ENCODE data around the gene MVK.
"Not testable (repeated sequence)": the region's sequence is repeated elsewhere in the genome, so short reads cannot be mapped to it uniquely, and the experiment has no call there.

The MVK gene

DNA sequence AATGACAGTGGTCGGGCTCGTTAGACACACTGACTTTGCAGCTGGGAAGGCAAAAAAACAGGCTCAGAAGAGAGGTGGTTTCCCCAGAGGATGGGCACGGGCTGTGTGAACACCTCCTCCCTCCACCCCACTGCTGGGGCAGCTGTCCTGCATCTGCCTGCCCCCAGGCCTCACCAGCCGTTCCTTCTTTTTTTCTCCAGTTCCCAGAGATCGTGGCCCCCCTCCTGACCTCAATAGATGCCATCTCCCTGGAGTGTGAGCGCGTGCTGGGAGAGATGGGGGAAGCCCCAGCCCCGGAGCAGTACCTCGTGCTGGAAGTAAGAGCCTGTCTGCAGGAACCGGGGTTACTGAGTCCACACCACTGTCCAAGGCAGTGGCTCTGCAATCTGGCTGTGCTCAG, 17.4 kb downstream of the MVK start:
- no peak for DNase-seq (ENCODE audit: low read depth in 3 of 3)

DNA sequence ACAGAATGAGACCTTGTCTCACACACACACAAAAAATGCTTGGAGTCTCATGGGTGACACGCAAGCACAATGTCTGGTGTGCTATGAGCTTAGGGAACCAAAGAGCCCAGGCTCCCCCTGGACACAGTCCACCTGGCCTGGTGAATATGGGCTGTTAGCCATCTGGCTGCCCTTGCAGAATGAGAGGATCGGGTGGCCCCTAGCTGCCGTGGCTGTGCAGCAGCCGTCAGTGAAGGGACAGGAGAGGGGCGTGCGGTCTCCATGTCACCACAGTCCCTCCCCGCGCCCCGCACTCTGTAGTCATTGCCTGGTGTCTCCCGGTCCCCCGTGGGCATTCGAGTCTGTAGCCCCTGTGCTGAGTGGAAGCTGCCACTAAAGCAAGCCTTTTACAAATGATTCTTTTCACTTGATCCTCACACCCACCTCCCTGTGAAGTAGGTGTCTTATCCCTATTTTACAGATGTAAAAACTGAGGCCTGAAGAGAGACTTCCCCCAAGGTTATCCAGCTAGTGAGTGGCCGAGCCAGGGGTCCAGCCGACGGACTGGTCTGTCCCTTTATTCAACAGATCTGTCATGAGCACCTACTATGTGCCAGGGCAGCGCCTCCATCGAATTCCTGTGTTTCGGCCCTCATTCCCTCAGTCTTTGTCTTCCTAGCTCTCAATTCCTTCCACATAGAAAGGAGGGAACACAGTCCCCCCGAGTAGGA, 18.8 kb downstream of the MVK start:
- no peak for DNase-seq (ENCODE audit: low read depth in 3 of 3)

DNA sequence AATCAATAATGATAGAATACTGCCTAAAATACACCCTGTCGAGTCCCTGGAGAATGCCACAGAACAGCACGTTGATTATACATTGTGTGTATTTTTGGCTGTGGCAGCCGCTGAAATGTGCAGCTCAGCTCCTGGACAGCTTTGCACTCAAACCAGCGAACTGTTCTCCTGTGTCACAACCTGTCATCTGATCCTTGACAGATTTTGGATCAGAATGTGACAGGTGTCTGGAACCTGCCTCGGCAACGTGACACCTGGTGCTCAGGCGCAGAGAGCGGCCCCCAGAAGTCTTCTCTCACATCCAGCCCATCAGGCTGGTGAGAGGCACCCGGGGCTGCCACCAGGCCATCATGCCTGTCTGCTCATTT, 19.3 kb downstream of the MVK start:
- no peak for DNase-seq (ENCODE audit: low read depth in 3 of 3)

DNA sequence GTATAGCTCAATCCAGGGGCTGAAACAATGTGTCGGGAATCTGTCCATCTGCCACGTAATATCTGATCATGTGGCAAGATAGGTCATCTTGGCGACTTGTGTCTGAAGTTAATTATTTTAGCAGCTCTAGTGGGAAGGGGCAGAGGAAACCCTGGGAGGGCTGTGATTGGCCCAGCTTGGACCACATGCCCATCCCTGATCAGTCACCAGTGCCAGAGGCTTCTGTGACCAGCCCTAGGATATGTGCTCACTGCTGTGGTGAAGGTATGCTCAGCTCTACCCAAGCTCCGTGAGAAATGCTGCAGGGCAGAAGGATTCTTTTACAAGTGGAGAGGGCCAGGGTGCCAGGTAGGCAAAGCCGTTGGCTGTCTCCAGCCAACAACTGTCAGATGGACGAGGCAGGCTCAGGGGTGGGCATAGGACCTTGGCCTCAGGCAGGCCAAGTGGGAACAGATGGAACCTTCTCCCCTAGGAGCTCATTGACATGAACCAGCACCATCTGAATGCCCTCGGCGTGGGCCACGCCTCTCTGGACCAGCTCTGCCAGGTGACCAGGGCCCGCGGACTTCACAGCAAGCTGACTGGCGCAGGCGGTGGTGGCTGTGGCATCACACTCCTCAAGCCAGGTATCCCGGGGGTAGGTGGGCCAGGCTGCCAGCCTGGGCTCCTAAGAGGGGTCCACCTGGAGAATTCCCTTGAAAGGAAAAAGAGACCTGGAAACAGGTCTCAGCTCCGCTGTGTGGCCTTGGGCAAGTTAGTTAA, 21.1 kb downstream of the MVK start:
- no peak for DNase-seq (ENCODE audit: low read depth in 3 of 3)

DNA sequence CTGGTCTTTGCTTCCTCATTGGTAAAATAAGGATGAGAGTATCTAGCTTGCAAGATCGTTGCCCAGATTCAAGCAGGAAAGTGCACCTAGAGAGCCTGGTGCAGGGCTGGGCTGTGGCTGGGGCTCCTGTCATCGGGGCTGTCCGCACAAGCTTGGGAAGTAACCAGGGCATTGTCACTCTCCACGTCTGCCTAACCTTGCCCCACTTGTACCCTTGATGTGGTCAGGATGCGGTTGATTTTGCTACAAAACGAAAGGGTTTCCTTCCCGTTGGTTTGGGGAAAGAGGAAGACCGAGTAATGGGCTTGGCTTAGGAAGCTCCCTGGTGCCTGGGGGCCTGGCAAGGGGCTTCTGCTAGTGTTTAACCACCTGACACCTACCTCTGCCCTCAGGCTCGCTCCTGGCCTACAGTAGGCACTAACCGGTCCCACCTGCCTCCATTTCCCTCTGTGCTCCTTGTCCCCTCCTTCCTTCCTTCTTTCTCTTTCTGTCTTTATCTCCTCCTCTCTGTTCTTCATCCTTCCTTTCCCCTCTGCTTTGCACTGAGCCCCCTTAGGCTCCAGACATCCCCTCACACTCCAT, 21.8 kb downstream of the MVK start:
- DNase-seq (ENCODE audit: low read depth in 3 of 3): no peak

DNA sequence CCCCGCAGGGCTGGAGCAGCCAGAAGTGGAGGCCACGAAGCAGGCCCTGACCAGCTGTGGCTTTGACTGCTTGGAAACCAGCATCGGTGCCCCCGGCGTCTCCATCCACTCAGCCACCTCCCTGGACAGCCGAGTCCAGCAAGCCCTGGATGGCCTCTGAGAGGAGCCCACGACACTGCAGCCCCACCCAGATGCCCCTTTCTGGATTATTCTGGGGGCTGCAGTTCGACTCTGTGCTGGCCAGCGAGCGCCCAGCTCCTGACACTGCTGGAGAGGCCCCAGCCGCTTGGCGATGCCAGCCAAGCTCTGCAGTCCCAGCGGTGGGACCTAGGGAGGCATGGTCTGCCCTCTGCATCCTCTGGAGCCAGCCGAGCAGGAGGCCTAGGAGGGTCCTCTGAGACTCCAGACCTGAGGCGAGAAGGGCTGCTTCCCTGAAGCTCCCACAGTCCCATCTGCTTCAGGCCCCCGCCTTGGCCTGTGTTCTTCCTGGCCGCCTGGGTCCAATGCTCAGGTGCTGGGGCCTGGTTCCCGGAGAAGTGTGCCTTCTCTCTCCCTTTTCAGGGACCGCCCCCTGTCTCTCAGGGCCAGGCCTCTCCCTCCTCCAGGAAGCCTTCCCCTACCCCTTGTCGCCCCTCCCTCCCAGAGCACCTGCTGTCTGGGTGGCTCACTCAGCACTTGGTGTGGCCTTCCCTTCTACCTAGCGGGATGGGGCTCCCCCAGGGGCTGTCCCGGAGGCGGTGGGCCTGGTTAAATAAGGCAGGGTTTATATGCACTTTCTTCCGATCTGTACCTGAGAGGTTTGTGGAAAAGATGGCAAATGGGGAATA, 23.0 kb downstream of the MVK start:
- DNase-seq (ENCODE audit: low read depth in 3 of 3): no peak

DNA sequence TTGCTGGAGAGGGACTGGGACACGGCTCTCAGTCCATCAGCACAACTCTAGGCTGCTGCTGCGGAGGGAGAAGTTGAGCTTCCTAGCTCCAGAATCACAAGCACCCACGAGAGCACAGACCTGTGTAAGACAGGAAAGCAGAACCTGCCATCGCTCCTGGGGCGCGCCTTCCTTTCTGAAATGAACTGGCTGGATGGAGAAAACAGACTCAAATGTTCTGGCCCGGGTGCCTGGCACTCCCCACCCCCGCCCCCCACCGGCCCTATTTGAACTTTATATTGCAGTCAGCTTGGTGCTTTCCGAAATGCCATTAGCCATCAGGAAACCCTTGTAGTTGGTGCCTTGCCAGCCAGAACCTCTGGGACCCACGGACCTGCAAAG, 23.8 kb downstream of the MVK start:
- no peak for DNase-seq (ENCODE audit: low read depth in 3 of 3)

DNA sequence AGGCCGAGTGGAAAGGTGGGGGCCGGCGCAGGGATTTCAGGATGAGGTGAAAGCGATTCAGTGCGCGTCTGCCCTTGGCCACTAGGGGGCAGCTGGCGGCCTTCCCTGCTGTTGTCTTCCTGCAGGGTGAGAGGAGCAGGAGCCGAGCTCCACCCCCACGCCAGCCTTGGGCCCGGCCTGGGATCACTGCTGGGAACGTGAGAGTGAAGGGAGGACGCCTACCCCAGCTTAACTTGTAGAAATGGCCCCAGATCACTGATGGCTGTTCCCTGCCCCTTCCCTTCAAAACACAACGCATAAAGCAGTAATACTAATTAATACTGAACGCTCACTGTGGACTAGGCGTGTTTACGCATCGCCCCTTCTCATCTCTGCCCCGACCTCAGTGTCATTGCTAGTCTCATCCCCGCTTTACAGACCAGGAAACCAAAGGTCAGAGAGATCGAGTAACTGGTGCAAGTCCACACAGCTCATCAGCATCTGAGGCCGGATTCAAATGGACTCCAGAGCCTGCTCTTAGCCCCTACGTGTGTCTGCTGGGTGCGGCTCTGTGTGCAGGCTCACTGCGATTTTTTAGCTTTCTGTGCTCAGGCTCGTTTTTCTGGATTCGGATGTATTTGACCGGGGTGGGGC, 24.3 kb downstream of the MVK start:
- peak; percentile 29 to 37 (median 35) for DNase-seq (ENCODE audit: low read depth in 3 of 3)

DNA sequence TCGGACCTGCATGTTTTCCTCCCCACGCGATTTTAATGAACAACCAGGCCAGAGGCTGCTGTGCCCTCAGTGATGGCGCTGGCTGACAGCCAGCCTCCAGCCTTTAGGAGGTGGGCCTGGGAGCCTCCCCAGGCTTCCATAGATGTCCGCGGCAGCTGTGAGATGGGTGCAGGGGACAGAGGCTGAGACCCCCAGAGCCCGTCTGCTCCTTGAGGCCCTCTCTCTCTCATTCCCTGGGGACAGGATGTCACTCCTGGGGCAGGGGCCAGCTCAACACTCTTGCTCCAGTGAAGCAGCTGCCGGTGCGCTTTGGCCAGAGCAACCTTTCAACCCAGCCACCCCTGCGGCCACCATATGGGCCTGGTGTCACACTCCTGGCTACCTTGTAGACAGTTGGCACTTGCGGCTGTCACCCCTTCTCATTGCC, 24.8 kb downstream of the MVK start:
- DNase-seq (ENCODE audit: low read depth in 3 of 3): no peak

DNA sequence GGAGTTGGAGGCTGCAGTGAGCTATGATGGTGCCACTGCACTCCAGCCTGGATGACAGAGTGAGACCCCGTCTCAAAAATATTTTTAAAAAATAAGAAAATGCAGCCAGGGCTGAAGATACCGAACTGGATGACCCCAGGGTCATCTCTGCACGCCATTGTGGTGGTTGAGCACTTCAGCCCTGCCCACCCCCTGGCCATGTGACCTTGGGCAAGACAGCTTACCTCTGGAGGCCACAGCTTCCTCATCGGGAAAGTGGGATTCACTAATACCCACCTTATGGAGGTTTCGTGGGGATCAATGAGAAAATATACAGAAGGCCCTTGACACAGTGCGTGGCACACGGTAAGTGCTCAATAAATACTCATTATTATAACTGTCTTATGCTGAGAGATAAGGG, 25.5 kb downstream of the MVK start:
- no peak for DNase-seq (ENCODE audit: low read depth in 3 of 3)

DNA sequence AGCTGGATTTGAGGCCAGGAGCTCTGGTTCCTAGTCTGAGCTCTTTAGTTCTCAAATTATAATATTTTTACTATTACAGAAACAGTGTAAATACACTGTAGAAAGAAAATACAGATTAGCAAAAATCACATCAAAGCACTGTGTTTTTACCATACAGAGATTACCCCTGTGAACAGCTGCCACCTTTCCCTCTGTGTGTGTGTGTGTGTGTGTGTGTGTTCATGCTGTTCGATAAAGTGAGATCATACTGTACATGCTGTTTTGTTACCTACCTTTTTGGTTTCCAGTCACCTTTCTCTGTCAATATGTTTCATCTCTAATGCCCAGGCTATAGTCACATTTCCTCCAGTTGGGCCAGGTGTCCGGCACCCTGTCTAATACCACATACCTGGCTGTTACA, 26.9 kb downstream of the MVK start:
- no peak for DNase-seq (ENCODE audit: low read depth in 3 of 3)

DNA sequence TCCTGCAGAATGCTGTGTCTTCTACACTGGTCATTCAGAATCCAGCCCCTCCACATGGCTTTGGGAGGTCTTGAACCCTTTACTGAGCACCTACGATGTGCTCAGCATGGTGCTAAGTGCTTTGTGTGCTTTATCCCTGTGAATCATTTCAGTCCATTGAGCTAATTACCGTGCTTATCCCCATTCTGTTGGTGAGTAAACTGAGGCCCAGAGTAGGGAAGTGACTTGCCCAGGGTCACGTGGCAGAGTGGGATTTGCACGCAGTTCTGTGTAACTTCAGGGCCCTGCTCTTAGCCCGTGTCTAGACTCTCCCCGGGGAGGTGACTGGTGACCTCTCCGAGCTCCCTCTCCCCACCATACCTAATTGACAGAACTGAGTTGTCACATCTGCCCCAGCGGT, 27.4 kb downstream of the MVK start:
- no peak for DNase-seq (ENCODE audit: low read depth in 3 of 3)

DNA sequence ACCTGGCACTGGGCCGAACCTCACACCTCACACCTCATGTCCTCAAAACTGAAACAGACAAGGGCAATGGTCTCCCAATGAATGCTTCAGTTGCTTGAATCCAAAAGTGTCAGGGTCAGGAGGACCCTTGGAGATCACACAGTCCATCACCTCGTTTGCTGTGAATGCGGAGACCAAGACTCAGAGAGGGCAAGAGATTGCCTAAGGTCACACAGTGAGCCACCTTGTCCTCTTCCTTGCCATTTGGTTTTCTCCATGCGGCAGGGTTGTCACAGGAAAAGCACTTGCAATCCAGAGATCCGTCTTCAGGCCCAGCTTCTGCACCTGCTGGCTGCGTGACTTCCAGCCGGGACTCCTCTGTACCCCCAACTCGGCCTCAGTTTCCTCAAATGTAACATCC, 28.0 kb downstream of the MVK start:
- DNase-seq (ENCODE audit: low read depth in 3 of 3): no peak

DNA sequence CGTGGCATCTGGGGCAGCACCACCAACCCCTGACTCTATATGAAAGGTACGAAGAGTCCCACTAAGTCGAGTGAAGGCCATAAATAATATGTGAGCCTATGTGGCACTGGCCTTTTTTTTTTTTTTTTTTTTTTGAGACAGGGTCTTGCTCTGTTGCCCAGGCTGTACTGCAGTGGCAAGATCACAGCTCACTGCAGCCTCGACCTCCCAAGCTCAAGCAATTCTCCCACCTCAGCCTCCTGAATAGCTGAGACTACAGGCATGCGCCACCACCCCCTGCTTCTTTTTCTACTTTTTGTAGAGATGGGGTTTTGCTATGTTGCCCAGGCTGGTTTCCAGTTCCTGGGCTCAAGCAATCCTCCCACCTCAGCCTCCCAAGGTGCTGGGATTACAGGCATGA, 28.5 kb downstream of the MVK start:
- not testable (repeated sequence) for DNase-seq (ENCODE audit: low read depth in 3 of 3)

DNA sequence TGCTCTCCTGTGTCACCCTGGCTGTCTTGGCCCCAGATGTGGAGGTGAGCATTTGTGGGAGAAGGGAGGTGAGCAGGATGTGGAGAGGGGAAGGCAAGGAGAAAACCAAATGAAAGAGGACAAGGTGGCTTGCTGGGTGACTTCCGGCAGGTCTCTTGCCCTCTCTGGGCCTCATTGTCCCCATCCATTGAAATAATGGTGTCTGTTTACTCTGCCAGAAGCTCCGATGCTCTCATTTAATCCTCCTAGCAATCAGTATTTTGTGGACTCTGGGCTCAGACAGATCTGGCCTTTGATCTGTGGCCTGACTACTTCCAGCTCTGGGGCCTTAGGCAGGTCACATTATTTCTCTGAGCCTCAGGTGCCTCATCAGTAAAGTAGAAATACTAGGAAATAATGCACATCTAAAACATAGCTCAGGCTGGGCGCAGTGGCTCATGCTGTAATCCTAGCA, 30.6 kb downstream of the MVK start:
- DNase-seq (ENCODE audit: low read depth in 3 of 3): no peak

DNA sequence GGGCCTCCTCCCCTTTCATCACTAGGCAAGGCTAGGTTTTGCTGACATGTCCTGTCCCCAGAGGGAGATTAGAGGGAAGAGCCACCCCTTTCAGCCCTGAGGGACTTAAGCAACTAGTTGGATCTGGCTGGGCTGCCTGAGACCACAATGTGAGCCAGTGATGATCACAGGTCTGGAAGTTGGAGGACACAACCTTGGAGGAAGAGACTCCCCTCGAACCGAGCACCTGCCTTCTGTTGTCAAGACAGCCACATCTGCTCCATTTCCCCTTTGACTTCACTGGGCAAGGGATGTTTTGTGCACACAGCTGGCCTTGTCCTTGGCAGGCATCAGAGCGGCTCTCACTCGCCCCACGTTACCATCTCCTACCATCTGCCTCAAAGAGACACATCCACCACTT, 31.4 kb downstream of the MVK start:
- no peak for DNase-seq (ENCODE audit: low read depth in 3 of 3)

DNA sequence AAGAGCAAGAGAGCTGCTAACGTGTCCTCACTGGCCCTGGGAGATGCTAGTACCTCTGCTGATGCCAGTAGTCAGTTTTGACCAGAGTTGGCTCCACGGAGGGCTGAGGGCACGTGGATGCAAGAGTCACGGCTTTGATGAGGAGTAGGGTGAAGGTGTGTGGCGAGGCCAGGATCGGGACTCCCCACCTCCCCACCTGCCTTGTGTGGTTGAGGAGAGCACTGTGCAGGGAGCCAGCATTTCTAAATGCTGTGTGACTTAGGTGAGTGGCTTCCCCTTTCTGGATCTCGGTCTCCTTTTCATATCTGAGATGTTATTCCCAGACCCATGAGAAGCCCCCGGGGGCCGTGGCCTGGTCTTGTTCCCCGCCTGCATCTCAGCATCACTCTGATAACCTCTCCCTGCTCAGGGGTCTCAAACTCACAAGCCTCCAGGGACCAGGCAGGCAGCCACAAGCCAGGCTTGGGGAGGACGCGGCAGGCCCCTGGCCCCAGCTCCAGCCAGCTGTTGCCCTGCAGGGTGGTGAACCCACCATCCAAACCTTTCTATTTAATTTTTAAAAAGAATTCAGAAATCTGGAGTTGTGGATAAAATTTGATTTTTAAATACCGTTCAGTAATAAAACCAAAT, 32.1 kb downstream of the MVK start:
- no peak for DNase-seq (ENCODE audit: low read depth in 3 of 3)

DNA sequence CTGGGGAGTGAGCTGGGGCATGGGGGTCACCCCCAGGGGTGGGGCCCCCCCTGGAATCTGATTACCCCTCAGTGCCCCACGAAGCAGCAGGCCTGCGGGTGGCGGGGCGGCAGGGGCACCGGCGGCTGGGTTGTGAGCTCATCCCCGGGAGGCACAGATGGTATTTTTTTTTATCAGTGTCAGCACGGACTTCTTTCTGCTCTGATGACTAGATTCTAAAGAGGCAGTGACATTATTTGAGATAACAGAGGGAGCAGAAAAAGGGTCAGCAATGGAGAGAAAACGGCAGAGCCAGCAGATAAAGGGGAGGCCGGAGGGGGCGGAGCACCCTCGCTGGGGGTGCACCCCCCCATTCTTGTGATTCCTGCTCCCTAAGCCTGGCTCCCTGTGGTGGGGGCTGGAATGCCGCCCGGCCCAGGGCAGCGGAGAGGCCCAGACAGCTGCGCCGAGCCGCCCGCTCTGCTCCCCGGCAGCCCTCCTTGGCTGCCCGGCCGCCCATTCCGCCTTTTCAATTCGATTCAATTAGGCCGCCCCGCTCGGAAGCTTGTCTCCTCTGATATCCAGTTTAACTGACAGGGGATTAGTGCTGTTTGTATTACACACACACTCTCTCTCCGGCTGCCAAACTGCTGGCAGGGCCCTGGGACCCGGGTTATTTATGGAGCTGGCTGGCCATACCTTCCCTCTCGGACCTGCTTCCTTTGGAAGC, 32.9 kb downstream of the MVK start:
- DNase-seq (ENCODE audit: low read depth in 3 of 3): no peak

DNA sequence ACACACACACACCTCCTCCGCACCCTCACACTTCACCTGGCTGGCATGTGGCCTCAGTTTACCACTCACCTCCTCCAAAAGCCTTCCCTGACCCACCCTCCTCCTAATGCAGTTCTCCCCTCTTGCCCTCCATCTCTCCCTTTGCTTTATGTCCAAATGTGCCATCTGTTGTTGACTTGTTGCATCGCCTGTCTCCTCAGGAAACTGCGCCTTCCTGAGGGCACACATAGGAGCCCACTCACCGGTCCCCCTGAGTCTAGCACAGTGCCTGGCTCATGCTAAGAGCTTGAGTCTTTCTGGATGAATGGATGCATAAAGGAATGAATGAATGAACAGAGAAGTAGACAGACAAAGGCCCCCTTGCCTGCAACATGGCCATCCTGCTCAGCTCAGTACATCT, 34.0 kb downstream of the MVK start:
- DNase-seq (ENCODE audit: low read depth in 3 of 3): no peak

DNA sequence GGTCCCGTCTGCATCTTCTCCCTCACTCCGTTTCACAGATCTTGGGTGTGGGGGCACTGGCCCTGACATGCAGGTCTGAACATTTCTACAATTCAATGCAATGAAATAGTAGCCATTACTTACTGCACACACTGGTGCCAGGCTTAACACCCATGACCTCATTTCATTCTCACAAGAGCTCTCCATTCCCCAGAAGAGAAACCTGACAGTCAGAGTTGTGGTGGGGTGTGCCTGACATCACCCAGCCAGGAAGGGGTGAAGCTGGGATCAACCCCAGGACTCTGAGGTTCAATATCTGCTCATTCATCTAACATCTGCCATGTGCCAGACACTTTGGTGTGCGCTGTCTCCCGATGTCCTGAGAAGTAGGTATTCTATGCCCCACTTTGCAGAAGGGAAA, 34.7 kb downstream of the MVK start:
- no peak for DNase-seq (ENCODE audit: low read depth in 3 of 3)

DNA sequence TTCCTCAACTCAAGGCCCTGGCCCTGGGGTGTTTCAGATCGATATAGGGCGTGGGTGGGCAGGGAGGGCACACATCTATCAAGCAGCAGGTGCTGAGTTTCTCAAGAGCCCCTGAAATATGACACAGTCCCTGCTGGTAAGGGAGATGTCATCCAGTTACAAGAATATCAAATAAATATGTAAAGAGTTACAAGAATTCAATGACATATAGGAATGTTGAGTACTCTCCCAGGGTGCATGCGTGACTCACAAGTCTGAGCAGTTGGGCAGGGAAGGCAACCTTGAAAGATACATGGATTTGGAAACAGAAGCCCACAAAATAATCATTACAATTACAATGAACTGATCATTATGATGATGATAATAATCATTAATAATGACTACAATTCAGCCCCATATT, 35.2 kb downstream of the MVK start:
- DNase-seq (ENCODE audit: low read depth in 3 of 3): no peak
